ENCODE measurements around the gene STX12. TPM values are rescaled to one million over a fixed set of nuclear protein-coding genes. Genes with fewer than 3 reads are reported as not detected.
A peak's percentile ranks its signal among the peaks of the same experiment; 100 is the strongest.

The STX12 gene
- total RNA-seq, 1 donor from 2014 or later: 44.5 TPM

GRCh38 chr1:27762033-27762432, 11.0 kb upstream of the STX12 start:
- Mint-ChIP-seq H3K36me3 (ENCODE audit: unreplicated experiment) (peaks cover 11% of the 10 kb centered on the region), H3K27me3 (ENCODE audit: unreplicated experiment) (no peaks in the 10 kb centered on the region), H3K27ac (ENCODE audit: unreplicated experiment) (no peak overlapping the region), H3K4me1 (ENCODE audit: unreplicated experiment) (no peaks in the 10 kb centered on the region), H3K4me3 (ENCODE audit: unreplicated experiment) (no peak overlapping the region), H3K9me3 (ENCODE audit: unreplicated experiment) (no peaks in the 10 kb centered on the region)
- TF ChIP-seq CTCF (IDR thresholded peaks at IDR 0.05): no peak
- DNase-seq (ENCODE audit: extremely low spot score, unreplicated experiment): no peak

GRCh38 chr1:27763358-27763757, 9.7 kb upstream of the STX12 start:
- peaks cover 7% of the 10 kb centered on the region for H3K36me3 Mint-ChIP-seq (ENCODE audit: unreplicated experiment)
- TF ChIP-seq CTCF (IDR thresholded peaks at IDR 0.05): no peak
- H3K4me3 Mint-ChIP-seq (ENCODE audit: unreplicated experiment): no peak overlapping the region
- no peaks in the 10 kb centered on the region for H3K27me3 Mint-ChIP-seq (ENCODE audit: unreplicated experiment)
- H3K4me1 Mint-ChIP-seq (ENCODE audit: unreplicated experiment): no peaks in the 10 kb centered on the region
- DNase-seq (ENCODE audit: extremely low spot score, unreplicated experiment): no peak
- no peaks in the 10 kb centered on the region for H3K9me3 Mint-ChIP-seq (ENCODE audit: unreplicated experiment)
- H3K27ac Mint-ChIP-seq (ENCODE audit: unreplicated experiment): no peak overlapping the region

GRCh38 chr1:27770293-27770830, 2.7 kb upstream of the STX12 start:
- DNase-seq (ENCODE audit: extremely low spot score, unreplicated experiment): no peak

GRCh38 chr1:27772036-27772931, 735 bp upstream of the STX12 start:
- H3K27me3 Mint-ChIP-seq (ENCODE audit: unreplicated experiment): no peaks in the 10 kb centered on the region

More at GRCh38 chr1:27770293-27770830, 2.7 kb upstream of the STX12 start:
- Mint-ChIP-seq H3K9me3 (ENCODE audit: unreplicated experiment) (no peaks in the 10 kb centered on the region), H3K27me3 (ENCODE audit: unreplicated experiment) (no peaks in the 10 kb centered on the region), H3K4me1 (ENCODE audit: unreplicated experiment) (peaks cover 17% of the 10 kb centered on the region), H3K36me3 (ENCODE audit: unreplicated experiment) (no peaks in the 10 kb centered on the region), H3K4me3 (ENCODE audit: unreplicated experiment) (no peak overlapping the region), H3K27ac (ENCODE audit: unreplicated experiment) (no peak overlapping the region)
- no peak for TF ChIP-seq CTCF (IDR thresholded peaks at IDR 0.05)

More at GRCh38 chr1:27772036-27772931, 735 bp upstream of the STX12 start:
- Mint-ChIP-seq H3K27ac (ENCODE audit: unreplicated experiment) (peak overlapping the region; percentile 97), H3K4me1 (ENCODE audit: unreplicated experiment) (peaks cover 23% of the 10 kb centered on the region), H3K4me3 (ENCODE audit: unreplicated experiment) (peak overlapping the region; percentile 95), H3K9me3 (ENCODE audit: unreplicated experiment) (no peaks in the 10 kb centered on the region), H3K36me3 (ENCODE audit: unreplicated experiment) (no peaks in the 10 kb centered on the region)
- TF ChIP-seq CTCF (IDR thresholded peaks at IDR 0.05): no peak
- no peak for DNase-seq (ENCODE audit: extremely low spot score, unreplicated experiment)

Measured in osteocyte (in vitro differentiated cells).